GM19467 (cell line): ENCODE results near the gene C1QTNF5.

Experiments
- ATAC-seq: cut with Tn5 transposase; IDR thresholded peaks from one replicate; pipeline ENCODE4 v1.9.1; 2021; ENCODE audit warnings: mild to moderate bottlenecking, moderate library complexity; ENCODE audit not compliant: unreplicated experiment

C1QTNF5 gene

DNA sequence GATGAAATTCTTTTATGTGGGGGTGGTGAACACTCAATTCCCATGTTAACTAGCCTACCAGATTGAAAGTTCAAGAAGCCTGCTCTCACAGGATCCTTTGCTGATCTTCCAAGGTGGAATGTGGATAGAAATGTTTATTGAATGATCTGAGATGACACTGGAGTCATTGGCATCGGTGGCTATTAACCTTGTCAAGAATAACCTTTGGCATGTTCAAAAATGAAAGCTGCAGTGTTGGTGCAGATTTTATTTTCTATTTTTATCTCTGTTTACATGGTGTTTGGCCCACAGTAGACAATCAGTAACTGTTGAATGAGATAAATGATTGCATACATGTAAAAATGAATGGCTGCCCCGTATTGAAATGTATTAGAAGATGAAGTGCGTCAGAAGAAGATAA lies 42.7 kb downstream of the C1QTNF5 start:
- ATAC-seq = no peak

DNA sequence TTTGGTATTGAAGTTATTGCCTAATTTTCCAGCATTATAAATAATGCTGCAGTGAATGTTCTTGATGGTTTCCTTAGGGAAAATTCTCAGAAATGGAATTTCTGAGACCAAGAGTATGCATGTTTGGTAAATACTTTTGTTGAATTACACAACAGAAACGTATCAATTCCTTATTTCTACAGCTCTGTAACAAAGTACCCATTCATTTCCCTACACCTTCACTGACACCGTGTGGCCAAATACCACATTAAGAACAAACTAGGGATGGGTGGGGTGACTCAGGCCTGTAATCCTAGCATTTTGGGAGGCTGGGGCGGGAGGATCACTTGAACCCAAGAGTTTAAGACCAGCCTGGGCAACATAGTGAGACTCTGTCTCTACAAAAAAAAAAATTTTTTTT lies 45.5 kb downstream of the C1QTNF5 start:
- no peak for ATAC-seq

DNA sequence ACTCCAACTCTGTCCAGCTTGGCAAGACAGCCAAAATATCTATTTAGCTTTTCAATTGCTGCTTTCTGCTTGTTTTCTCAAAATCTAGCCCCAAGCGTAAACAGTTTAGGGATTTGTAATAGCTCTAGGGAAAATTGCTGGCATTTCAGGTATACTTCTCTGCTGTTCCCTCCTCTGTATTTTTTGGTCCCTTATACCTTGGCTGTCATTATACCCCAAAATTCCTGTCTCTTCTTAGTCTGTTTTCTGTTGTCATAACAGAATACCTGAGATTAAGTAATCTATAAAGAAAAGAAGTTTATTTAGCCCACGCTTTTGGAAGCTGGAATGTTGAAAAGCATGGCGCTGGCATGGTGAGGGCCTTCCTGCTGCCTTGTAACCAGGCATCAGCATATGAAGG lies 47.2 kb downstream of the C1QTNF5 start:
- ATAC-seq = no peak

DNA sequence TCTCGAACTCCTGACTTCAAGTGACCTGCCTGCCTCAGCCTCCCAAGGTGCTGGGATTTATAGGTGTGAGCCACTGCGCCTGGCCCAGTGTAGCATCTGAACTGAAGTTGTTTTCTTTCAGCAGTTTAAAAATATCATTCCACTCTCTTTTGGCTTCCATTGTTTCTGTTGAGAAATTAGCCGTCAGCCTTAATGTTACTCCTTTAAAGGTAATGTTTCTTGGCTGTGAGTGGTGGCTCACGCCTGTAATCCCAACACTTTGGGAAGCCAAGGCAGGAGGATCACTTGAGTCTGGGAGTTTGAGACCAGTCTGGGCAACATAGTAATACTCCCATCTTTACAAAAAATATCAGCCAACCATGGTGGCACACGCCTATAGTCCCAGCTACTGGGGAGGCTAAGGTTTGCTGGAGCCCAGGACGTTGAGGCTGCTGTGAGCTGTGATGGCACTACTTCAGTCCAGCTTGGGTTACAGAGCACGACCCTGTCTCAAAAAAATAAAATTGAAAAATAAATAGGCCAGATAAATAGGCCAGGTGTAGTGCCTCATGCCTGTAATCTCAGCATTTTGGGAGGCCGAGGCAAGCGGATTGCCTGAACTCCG lies 49.7 kb downstream of the C1QTNF5 start:
- ATAC-seq = no peak
